HG03064 (cell line): ENCODE results near the gene USF2.

ENCODE experiments used
- ATAC-seq: cut with Tn5 transposase; IDR thresholded peaks from one replicate; pipeline ENCODE4 v1.9.1; 2021; ENCODE audit warnings: low read depth; ENCODE audit not compliant: unreplicated experiment

The USF2 gene

DNA sequence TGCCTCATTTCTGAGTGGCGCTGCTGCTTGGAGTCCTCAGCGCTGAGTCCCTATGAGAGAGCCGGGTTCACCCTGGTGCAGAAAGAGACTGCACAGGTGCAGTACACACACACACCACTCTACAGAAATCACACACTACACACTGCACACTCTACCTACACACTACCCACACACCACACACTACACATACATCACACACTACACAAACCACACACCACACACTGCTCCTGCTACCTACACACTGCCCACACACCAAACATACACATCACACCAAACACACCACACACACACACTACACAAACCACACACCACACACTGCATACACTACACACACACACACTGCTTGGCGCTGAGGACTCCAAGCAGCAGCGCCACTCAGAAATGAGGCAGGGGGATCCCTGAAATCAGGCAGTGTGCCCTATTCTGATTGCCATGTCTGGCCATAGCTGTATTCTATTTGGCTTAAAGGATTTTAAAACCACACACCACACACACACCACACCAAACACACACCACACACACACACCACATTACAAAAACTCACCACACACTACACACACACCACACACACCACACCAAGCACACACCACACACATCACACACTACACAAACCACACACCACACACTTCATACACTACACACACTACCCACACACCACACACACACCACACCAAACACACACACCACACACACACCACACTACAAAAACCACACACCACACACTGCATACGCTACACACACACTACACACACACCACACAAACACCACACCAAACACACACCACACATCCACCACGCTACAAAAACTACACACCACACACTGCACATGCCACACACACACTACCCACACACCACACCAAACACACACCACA lies 28.1 kb downstream of the USF2 start:
- no peak for ATAC-seq

DNA sequence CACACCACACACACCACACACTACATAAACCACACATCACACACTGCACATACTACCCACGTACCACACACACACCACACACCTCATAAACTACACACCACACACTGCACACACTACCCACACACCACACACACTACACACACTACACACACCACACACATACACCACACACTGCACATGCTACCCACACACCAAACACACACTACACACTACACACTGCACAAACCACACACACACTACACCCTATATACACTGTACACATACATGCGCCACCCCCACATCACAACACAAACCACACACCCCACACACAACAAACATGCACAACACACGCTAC lies 28.7 kb downstream of the USF2 start:
- ATAC-seq, result no peak

- ATAC-seq, result no peak
Observed at GRCh38 chr19:35297922-35298321, 29.2 kb downstream of the USF2 start.

GRCh38 chr19:35298561-35298972 lies 29.8 kb downstream of the USF2 start:
- no peak for ATAC-seq

GRCh38 chr19:35299523-35300338 lies 31.0 kb downstream of the USF2 start:
- no peak for ATAC-seq

GRCh38 chr19:35300339-35300649 lies 31.5 kb downstream of the USF2 start:
- ATAC-seq, result no peak

DNA sequence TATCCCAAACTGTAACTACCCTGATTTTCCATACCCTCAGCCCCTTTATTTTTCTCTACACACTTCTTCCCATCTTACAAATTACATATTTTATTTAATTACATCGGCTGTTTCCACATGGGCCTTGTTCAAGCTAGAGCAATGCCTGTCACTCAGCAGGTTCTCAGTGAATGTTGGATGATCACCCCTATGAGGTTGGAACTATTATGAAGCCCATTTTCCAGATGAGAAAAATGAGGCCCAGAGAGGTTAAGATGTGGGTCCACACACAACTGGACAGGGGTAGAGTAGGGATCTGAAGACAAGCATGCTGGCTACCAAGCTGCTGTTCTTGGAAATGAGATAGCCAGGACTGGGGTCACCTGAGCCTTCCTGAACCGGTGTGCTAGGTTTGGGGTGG lies 33.2 kb downstream of the USF2 start:
- ATAC-seq, result no peak

- no peak for ATAC-seq
Observed at GRCh38 chr19:35302446-35302845, 33.7 kb downstream of the USF2 start.

DNA sequence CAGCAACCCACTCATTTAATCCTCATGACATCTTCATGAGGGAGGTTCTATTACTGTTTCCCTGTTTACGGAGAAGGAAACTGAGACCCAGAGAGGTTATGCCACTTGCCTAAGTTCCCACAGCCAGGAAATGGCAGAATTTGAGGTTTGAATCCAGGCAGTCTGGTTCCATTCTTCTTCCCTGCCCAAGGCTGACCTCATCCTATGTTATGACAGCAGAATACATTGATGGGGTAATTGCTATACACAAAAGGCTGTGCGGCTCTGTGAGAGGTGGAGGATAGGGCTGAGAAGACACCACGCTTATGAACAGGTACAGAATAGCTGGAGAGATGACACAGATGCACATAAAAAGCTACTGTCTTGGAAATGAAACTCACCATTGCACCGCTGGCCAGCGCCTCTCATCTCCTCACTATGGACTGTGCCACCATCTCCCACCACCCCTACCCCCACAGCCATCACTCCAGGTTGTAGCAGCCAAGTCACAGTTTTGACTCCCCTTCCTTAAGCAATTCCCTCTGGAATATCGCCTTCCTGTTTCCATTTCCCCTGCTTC lies 34.7 kb downstream of the USF2 start:
- ATAC-seq, result no peak

GRCh38 chr19:35304036-35304435 lies 35.3 kb downstream of the USF2 start:
- ATAC-seq, result no peak

GRCh38 chr19:35305181-35305580 lies 36.4 kb downstream of the USF2 start:
- ATAC-seq, result no peak

GRCh38 chr19:35306473-35307246 lies 37.9 kb downstream of the USF2 start:
- ATAC-seq, result no peak

- no peak for ATAC-seq
Observed at GRCh38 chr19:35307931-35308330, 39.2 kb downstream of the USF2 start.

DNA sequence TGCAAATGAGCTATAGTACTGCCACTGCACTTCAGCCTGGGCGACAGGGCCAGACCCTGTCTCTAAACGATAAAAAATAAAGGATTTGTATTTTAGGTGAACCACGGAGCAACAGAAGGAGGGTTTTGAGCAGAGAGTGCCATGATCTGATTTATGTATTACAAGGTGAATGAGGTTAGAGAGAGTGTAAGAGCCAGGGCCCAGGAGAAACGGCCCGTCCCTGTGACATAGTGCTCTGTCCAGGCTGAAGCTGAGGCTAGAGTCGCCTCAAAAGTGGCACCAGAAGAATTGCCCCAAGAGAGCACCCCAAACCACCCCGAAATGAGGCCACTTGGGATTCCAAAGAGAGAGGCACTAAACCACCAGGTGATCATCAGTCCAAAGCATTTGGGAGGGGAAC lies 40.1 kb downstream of the USF2 start:
- no peak for ATAC-seq

GRCh38 chr19:35309481-35310279 lies 40.9 kb downstream of the USF2 start:
- ATAC-seq, result no peak

DNA sequence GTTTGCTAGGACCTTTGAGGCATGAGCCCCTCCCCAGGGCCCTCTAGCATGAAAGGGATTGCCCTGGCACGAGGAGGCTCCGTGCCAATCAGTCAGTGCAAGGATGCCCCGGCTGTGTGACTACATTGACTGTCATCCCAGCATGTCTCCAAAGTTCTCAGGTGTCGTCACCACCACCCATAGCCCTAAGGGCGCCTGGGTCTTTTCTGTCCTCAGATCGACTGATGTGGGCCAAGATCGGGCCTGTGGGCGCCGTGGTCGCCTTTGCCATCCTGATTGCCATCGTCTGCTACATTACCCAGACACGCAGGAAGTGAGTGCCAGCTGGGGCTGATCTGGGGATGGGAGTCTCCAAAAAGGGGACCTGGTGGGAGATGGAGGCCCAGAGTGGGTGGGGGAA lies 41.6 kb downstream of the USF2 start:
- no peak for ATAC-seq

GRCh38 chr19:35310811-35311465 lies 42.2 kb downstream of the USF2 start:
- ATAC-seq, result no peak

GRCh38 chr19:35311901-35312665 lies 43.3 kb downstream of the USF2 start:
- ATAC-seq, result no peak

DNA sequence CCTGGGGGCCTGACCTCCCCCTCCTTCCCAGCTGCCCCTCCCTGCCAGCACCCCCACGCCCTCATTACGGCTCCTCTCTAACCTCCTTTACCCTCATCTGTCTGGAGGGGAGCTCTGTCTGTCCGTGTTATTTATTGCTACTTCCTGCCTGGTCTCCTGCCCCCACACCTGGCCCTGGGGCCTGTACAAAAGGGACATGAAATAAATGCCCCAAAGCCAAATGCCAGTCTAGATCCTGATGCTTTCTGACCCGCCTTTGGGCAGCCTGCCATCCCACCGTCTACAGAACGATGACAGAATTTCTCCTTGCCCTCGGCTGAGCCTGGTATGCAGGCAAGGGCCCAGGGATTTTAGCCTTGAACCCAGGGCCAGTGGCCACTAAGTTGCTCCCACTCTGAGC lies 44.8 kb downstream of the USF2 start:
- ATAC-seq, result no peak
